Epithelial cell of prostate (primary cell): ENCODE data around the gene PTTG1.
"Not testable (repeated sequence)": the region's sequence is repeated elsewhere in the genome, so short reads cannot be mapped to it uniquely, and the experiment has no call there.

Experiments
- DNase-seq: peaks from one replicate; pipeline ENCODE4 v3.0.0-alpha.2; 2011; ENCODE audit warnings: low read depth, low spot score
- H3K27ac ChIP-seq: fragments of 450-650 bp; 2 replicates; pipeline ENCODE4 v1.5.1; 2017; ENCODE audit warnings: mild to moderate bottlenecking

PTTG1 gene

DNA sequence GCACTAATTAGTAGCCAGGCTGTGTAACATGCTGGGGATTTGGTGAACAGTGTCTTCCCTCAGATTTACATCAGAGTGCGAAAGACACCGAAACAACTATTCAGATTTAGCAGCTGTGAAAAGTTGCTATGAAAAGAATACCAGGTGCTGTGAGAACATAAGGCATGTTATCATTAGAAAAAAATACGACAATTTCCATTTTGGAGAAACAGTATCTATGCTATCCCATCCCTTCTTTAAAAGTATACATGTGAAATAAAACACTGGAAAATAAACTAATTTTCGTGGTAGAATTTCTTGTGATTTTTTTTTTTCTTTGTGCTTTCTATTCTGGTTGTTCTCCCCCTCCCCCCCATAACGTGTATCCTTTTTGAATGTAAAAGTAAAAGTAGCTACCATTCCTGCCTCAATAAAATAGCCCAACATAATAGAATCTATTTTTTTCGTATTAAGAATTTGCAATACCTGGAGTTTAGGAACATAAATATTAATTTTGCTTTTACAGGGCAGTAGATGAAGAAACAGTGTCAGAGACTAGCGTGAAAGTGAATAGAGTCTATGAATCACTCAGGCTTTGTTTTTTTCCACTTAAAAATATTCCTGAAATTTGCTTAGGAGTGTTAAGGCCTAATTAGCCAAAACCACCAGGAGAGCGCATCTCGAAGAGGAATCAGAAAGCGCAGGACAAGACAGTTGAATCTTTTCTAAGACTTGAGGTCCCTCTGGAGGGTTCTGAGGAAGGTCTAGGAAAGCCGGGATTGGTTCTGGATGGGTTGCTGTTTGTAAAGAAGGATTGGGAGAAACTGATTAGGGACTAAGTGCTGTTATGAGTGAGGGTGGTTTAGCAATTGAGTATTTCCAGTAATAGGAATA, 2.0 kb upstream of the PTTG1 start:
- H3K27ac ChIP-seq: peak overlapping the region; percentile 79
- DNase-seq: no peak

DNA sequence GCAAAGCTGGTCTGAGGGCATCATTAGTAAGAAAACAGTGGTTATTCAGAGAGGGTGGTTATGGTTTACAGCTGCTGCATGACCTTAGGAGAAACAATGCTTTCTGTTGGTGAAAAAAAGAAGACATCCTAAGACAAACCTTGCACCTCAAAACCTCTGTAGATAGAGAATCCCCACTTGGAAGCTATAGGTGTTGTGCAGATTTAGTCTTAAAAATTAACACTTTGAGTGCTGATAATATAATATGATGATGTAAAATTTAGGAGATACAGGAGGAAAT, 1.4 kb upstream of the PTTG1 start:
- no peak overlapping the region for H3K27ac ChIP-seq
- DNase-seq: no peak

DNA sequence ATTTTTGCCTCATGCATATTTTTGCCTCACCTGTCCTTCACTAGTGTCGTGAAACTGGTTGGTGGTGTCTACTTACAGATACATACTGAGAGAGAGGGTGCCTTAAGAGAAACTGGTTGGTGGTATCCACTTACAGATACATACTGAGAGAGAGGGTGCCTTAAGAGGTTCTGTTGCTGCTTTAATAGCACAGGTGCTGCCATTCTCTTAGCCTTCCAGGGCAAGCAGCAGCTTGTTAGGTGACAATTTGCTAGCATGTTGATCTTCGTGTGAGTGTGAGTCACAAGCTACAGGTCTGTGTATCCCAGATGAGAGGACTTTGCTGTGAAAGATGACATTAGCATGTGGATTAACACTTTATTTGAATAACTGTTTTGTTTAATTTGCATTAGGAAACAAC, 1.4 kb downstream of the PTTG1 start:
- DNase-seq: peak; percentile 73
- H3K27ac ChIP-seq: peak overlapping the region; percentile 72

DNA sequence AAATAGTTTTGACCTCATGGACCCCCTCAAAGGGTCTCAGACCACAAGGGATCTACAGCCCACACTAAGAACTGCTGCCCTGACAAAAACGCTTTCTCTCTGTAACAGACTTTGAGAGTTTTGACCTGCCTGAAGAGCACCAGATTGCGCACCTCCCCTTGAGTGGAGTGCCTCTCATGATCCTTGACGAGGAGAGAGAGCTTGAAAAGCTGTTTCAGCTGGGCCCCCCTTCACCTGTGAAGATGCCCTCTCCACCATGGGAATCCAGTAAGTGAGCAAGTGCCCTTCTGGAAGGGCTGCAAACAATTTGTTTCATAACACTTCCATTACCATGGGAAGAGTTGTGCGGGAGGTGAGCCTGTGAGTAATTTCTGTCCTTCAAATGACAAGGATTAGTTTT, 6.0 kb downstream of the PTTG1 start:
- H3K27ac ChIP-seq: no peak overlapping the region
- DNase-seq: no peak

DNA sequence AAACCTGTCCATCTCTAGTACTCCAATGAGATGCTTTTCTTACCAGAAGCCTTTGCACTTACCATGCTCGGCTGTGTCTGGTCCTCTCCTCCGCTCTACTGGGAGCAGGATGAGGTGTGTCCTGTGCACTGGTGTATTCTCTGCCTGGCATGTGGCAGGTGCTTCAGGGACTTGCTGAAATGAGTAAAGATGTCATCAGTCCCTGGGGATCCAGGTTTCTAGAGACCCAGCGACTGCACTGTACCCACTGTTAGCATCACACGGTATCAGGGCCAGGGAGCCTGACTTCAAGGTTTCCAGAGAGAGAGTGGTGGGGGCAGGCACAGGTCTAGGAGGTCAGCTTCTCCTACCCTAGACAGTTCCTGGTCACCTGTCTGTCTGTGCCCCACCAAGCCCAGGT, 10.5 kb downstream of the PTTG1 start:
- DNase-seq: no peak
- no peak overlapping the region for H3K27ac ChIP-seq

DNA sequence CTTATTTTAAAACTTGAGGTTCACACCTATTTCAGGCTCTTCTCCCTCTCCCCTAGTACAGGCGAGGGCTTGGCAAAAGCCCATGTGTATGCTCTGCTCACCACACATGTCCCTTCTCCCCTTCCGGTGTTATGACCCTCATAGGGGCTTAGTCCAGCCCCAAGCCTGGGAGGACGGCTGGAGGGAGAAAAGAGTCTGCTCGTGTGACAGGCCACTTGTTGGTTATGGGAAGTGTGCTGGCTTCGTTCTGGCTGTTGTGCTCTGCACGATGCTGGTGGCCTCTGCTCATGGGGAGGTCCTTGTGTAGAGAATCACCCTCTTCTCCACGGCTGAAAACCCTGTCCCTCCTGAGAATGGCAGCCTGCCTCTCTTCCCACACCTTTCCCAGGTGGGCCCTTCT, 11.1 kb downstream of the PTTG1 start:
- no peak overlapping the region for H3K27ac ChIP-seq
- no peak for DNase-seq

DNA sequence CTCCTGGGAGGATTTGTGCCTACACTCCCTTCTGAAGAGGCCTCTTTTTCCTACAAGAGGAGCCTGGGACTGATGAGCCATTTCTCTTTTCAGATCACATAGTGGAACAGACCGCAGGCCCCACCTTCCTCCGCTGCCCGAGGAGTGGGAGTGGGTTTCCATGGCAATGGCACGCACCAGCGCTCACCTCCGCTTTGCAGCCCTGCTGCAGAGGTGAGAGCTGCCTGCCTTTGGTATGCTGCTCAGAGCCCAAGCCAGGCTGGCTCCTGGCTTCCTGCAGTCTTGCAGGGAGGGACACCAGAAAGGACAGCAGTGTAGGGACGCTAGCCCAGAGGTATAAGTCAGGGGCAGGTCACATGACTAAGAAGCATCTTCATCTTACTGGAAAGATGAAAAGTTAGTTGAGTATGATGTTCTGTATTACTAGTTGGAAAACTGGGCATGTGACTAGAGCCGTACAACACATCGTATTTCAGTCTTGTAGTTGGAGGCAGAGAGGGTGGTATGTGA, 12.4 kb downstream of the PTTG1 start:
- peak; percentile 37 for DNase-seq

DNA sequence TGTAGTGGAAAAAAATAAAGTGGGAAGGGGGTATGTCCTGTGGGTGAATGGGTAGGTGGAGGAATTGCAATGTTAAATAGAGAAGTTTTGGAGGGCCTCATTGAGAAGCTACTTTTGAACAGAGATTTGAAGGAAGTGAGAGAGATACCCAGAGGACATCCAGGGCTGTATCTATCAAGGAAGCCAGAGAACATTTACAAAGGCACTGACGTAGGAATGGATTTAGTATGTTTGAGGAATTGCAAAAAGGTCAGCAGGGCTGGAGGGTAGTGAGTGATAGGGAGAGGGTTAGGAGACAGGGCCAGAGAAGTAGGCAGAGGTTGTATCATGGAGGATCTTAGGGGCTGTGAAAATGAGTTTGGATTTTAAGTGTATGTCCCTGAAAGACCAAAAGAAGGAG, 13.9 kb downstream of the PTTG1 start:
- H3K27ac ChIP-seq: no peak overlapping the region
- DNase-seq: no peak

More for the DNA sequence above, 12.4 kb downstream of the PTTG1 start:
- peak overlapping the region; percentile 24 for H3K27ac ChIP-seq

DNA sequence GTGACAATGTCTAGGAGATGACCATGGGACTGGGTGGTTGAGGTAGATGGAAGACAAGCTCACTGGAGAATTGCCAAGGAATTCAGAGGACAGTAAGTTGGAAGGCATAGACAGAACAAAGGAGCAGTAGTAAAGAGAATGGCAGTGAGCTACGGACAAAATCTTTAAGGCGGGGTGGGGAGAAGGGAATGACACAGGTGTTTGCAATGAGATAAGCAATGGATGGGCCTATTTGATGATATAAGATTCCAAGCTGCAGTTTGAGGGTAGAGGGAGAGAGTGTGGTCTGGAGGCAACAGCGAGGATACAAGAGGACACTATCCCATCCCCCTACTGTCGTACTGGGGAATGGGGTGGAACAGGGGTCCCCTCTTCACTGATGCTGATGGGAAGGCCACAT, 14.4 kb downstream of the PTTG1 start:
- DNase-seq: no peak
- H3K27ac ChIP-seq: no peak overlapping the region

DNA sequence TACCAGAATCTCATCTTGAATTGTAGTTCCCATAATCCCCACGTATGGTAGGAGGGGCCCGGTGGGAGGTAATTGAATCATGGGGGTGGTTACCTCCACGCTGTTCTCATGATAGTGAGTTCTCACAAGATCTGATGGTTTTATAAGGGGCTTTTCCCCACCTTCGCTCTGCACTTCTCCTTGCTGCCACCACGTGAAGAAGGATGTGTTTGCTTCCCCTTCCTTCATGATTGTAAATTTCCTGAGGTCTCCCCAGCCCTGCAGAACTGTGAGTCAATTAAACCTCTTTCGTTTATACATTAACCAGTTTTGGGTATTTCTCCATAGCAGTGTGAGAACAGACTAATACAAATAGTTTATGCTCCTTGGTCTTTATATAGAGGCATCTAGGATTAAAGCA, 15.0 kb downstream of the PTTG1 start:
- not testable (repeated sequence) for DNase-seq, H3K27ac ChIP-seq

DNA sequence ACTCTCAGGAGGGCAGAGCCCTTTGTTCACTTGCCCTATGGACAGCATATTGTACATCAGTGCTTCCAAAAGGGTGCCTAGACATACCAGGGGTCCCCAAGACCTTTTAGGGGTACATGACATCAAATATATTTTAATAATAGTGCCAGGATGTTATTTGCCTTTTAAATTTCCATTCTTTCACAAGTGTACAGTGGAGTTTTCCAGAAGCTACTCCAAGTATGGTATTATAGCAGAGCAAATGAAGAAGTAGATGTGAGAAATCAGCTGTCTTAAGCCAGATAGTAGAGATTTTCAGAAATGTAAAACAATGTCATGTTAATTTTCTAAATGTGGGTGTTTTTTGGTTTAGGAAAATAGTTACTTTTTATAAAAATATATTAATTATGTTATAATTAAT, 15.6 kb downstream of the PTTG1 start:
- no peak overlapping the region for H3K27ac ChIP-seq
- no peak for DNase-seq

DNA sequence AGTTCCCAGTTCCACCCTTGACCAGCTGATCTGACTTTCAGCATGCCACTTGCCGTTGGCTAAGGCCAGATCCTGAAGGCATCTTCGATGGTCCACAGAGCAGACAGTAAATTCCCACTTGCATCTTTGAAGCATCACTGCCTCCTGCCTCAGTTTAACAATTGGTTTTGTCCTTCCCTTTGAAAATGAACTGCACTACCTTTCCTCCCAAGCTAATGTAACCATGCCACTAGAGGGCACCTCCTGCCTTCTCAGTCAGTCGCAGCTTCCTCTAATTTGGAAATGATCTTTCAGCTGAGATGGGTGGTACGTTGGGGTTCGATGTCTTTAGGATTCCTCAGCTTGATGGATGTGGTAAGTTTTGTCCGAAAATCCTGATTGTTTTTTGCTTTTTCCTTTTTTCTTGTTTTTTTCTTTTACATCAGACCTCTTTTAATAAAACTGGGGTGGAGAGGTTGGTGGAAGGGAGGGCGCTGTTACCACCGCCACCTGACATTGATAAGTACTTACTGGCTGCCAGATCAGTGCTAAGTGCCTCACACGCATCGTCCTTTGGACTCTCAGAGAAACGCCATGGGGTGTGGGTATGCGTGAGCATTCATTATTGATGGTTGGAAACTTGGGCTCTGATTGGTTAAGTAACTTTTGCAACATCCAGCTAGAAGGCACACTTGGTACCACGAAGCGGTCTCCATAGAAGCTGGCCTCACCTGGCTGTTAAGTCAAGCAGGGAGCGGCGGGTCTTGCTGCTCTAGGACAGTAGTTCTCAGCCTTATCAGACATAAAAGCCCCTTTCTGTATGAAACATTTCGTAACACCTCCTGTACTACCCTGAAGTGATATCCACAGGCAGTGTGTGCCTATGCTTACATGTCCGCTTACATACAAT, 16.9 kb downstream of the PTTG1 start:
- H3K27ac ChIP-seq: no peak overlapping the region
- DNase-seq: peak; percentile 12

DNA sequence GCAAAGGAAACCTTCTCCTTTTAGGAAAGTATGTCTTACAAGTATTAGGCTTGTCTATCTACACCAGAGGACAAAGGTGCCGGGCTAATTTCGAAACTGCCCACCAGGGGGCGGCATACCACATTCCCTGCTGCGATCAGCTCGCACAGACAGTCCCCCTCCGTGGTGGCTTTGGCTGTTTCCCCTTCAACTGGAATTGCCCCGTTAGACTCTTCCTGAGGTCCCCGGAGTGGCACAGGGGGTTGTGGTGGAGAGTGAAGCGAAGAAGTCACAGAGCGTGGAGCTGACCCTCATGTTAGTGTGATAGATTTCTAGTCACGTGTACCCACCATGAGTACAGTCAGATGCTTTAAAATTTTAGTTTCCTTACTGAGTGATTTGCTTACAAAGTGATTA, 17.5 kb downstream of the PTTG1 start:
- no peak overlapping the region for H3K27ac ChIP-seq
- no peak for DNase-seq

DNA sequence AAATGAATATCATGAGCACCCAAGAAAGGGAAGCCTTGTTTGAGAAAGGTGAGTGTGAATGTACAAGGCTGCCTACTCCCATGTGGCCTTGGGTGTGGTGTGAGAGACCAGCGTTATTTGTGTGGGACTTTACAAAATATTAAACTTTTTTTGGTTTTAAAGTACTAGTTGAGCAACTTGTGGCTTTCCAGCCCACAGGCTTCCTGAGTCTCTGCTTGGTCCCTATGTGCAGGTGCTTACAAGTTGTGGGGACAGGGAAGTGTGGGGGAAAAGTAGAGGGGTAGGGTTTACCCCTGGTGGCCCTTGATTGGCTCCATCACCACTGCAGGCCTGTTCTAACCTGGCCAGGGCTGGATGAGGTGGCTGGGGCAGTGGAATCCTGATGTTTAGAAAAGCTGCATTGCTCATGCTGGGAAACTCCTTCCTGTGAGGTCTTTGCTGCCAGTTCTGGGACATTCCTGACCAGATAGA, 19.7 kb downstream of the PTTG1 start:
- no peak overlapping the region for H3K27ac ChIP-seq
- DNase-seq: no peak

DNA sequence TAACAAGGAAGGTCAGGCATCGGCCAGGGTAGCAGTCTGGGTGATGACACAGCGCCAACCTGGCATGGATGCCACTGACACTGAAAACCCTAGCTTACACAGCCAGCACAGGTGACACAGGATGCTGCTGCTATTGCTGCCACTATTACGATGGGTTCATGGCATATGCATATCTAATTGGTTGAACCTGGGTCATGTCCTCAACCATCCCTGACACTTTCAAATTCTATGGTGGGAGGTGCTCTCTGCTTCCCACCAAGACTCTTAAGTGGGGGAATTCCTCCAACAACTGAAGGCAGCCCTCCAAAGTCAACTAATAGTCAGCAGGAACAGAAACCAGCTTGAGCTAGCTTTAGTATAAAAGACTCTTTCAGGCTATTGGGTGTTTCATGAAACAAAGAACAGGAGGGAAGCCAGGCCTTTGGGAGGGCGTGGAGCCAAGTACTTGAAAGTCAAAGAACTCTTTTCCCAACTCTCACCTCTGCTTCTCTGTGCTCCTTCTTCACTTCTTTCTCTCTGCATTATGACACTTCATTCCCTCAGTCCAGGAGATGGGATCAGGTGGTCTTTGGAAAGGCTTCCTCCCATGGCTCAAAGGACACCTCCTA, 21.3 kb downstream of the PTTG1 start:
- DNase-seq: no peak
- H3K27ac ChIP-seq: no peak overlapping the region

DNA sequence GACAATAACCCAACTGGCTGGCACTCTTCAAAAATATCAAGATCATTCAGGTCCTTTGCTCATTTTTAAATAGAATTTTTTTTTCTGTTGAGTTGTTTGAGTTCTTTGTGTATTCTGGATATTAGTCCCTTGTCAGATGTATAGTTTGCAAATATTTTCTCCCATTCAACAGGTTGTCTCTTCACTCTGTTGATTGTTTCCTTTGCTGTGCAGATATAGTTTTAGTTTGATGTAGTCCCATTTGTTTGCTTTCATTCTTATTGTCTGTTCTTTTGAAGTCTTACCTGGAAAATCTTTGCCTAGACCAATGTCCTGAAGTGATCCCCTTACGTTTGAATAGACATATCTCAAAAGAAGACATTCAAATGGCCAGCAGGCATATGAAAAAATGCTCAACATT, 22.8 kb downstream of the PTTG1 start:
- DNase-seq: no peak
- no peak overlapping the region for H3K27ac ChIP-seq

DNA sequence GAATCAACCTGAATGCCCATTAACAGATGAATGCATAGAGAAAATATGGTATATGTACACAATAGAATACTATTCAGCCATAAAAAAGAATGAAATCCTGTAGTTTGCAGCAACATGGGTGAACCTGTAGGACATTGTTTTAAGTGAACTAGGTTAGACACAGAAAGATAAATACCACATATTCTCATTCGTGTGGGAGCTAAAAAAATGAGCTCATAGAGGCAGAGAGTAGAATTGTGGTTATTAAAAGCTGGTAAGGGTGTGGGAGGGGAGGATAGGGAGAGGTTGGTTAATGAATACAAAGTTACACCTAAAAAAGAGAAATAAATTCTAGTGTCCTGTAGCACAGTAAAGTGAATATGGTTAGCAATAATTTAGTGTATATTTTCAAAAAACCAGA, 23.5 kb downstream of the PTTG1 start:
- DNase-seq: no peak
- no peak overlapping the region for H3K27ac ChIP-seq

DNA sequence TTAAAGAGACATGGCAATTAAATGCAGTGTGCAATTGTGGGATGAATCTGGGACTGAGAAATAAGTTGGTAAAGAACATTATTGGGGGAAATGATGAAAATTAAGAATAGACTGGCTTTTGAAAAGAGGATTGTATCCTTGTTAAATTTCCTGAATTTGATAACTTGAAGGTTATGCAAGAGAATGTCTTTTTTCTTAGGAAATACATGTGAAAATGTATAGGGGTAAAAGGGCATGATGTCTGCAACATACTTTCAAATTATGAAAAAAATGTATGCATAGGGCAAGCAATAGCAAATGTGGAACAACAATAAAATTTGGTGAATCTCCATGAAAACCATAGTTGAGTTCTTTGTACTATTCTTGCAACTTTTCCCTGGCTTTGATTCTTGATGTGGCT, 24.1 kb downstream of the PTTG1 start:
- no peak for DNase-seq
- H3K27ac ChIP-seq: no peak overlapping the region

DNA sequence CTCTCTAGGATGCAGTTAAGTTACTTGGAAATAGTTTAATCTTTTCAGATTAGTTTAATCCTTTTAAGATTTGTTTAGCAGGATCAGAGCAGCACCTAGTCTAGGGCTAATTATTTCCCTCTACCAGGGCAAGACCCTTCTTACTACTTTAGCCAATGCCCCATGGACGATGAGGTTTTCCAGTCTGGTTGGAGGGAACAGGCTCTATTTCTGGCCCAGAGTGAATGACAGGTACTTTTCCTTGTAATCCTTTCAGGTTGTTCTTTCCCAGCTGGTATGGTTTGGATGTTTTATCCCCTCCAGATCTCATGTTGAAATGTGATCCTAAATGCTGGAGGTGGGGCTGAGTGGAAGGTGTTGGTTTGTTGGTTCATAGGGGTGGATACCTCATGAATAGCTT, 27.2 kb downstream of the PTTG1 start:
- no peak for DNase-seq

DNA sequence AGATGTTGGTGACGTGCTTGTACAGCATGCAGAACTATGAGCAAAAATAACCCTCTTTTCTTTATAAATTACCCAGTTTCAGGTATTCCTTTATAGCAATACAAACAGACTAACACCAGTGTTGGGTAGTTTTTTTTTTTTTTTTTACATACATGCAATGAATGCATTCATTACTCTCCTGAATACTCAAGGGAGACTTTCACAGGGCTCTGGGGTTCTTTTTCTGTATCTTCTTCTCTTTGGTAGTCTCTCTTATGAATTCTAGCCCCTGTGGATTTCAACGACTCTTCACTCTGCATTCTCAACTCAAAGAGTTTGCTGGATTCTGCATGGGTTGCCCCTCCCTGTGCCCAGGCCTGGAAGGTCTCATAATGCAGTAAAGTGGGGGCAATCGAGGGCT, 27.8 kb downstream of the PTTG1 start:
- no peak for DNase-seq
- H3K27ac ChIP-seq: no peak overlapping the region

More for the DNA sequence above, 27.2 kb downstream of the PTTG1 start:
- H3K27ac ChIP-seq: no peak overlapping the region
